T-cell (primary cell): ENCODE measurements around the gene SLC39A11. TPM values are rescaled to one million over a fixed set of nuclear protein-coding genes. Genes with fewer than 3 reads are reported as not detected.

Experiments
- ATAC-seq, 4 experiments: fragments of 200-7000 bp in 3 of 4; fragments of 150-1000 bp in 1 of 4; cut with Tn5 transposase; replicated peaks in 1 of 4; 1 replicate in 3 of 4; 2 replicates in 1 of 4; pipeline ENCODE4 v1.10.0; 2021; ENCODE audit warnings: moderate library complexity in 3 of 4, mild to moderate bottlenecking in 2 of 4, moderate number of reproducible peaks in 1 of 4
- CTCF ChIA-PET, 2 donors: fragments of 300-600 bp; sonication (Branson Sonifier 250); formaldehyde crosslinking; loops; one replicate each; lab custom pipeline; 2022; ENCODE audit warnings: antibody characterized with exemption in 2 of 2; lab: Charles Lee
- POLR2A ChIA-PET, 2 donors: fragments of 300-600 bp; sonication (Branson Sonifier 250); formaldehyde crosslinking; loops; one replicate each; lab custom pipeline; 2022; ENCODE audit warnings: antibody characterized with exemption in 2 of 2; lab: Charles Lee
- DNase-seq, 35 experiments: peaks; one replicate each; pipeline versions ENCODE4 v3.0.0 to v3.0.0-alpha.2; 2013 to 2023
- H3K27ac ChIP-seq: one replicate; pipeline ENCODE4 v1.5.1; 2013; ENCODE audit warnings: low read length
- H3K27me3 ChIP-seq, 2 experiments: replicated peaks in 1 of 2; 1 replicate in 1 of 2; 2 replicates in 1 of 2; pipeline versions ENCODE4 v1.6.1 to v1.7.0; 2013; ENCODE audit warnings: low read length in 1 of 2, mixed read lengths in 1 of 2; ENCODE audit not compliant: control insufficient read depth in 2 of 2, insufficient read depth in 2 of 2; ENCODE audit errors: extremely low read depth in 1 of 2
- H3K36me3 ChIP-seq, 2 donors: 1 replicate in 1 of 2; 2 replicates in 1 of 2; pipeline versions ENCODE4 v1.6.1 to v1.7.0; 2013; ENCODE audit warnings: low read length in 1 of 2; ENCODE audit not compliant: control insufficient read depth in 2 of 2, insufficient read depth in 1 of 2; ENCODE audit errors: extremely low read depth in 1 of 2
- H3K4me1 ChIP-seq, 2 experiments: 1 replicate in 1 of 2; 2 replicates in 1 of 2; pipeline versions ENCODE4 v1.6.1 to v1.7.0; 2013; ENCODE audit warnings: low read length in 2 of 2, mixed read lengths in 1 of 2; ENCODE audit not compliant: insufficient read depth in 2 of 2, control insufficient read depth in 1 of 2; ENCODE audit errors: extremely low read depth in 1 of 2
- H3K4me3 ChIP-seq, 2 donors: 1 replicate in 1 of 2; 2 replicates in 1 of 2; pipeline versions ENCODE4 v1.5.1 to v1.7.0; 2013; ENCODE audit warnings: mild to moderate bottlenecking in 2 of 2, low read length in 1 of 2, moderate library complexity in 1 of 2; ENCODE audit not compliant: control insufficient read depth in 1 of 2; ENCODE audit errors: extremely low read depth in 1 of 2
- H3K9me3 ChIP-seq: 2 replicates; pipeline ENCODE4 v1.7.0; 2013
- H3K27ac Mint-ChIP-seq, 2 donors: one replicate each; pipeline ENCODE4 v1.8.0; 2020 to 2021; ENCODE audit warnings: mild to moderate bottlenecking in 2 of 2, mixed read lengths in 2 of 2
- H3K27me3 Mint-ChIP-seq, 2 donors: one replicate each; pipeline ENCODE4 v1.8.0; 2021 to 2022; ENCODE audit warnings: mixed read lengths in 2 of 2
- H3K36me3 Mint-ChIP-seq: one replicate; pipeline ENCODE4 v1.8.0; 2021; ENCODE audit warnings: mixed read lengths
- H3K4me1 Mint-ChIP-seq, 3 donors: one replicate each; pipeline ENCODE4 v1.8.0; 2020 to 2022; ENCODE audit warnings: mixed read lengths in 3 of 3, mild to moderate bottlenecking in 1 of 3
- H3K4me3 Mint-ChIP-seq, 3 donors: one replicate each; pipeline ENCODE4 v1.8.0; 2020 to 2022; ENCODE audit warnings: mild to moderate bottlenecking in 3 of 3, mixed read lengths in 3 of 3, moderate library complexity in 3 of 3
- H3K9me3 Mint-ChIP-seq, 3 donors: one replicate each; pipeline ENCODE4 v1.8.0; 2020 to 2022; ENCODE audit warnings: mixed read lengths in 3 of 3
- whole genome bisulfite sequencing: methylation state at CpG from one replicate; pipeline ENCODE4 v1.1.5; 2013; ENCODE audit warnings: missing lambda C conversion rate; ENCODE audit not compliant: insufficient coverage; 5-methylcytosine and 5-hydroxymethylcytosine counted together
- total RNA-seq, 35 experiments: library from RNA in 6 of 35; stranded (reverse) in 6 of 35; fragments of 120-200 nt in 1 of 35; gene quantifications; one replicate each; pipeline versions ENCODE4 v1.2.1 to v1.2.4 and lab custom pipeline; 2013 to 2026

Gene SLC39A11, protein sequence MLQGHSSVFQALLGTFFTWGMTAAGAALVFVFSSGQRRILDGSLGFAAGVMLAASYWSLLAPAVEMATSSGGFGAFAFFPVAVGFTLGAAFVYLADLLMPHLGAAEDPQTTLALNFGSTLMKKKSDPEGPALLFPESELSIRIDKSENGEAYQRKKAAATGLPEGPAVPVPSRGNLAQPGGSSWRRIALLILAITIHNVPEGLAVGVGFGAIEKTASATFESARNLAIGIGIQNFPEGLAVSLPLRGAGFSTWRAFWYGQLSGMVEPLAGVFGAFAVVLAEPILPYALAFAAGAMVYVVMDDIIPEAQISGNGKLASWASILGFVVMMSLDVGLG
- 10 to 100 TPM; 18.6 to 27.1 (median 23.4) TPM for total RNA-seq
- total RNA-seq (2013), result 15.7 TPM
- 2.3 to 27.7 (median 10.7) reads per million in 29 experiments for total RNA-seq (lab: John Stamatoyannopoulos, UW)

DNA sequence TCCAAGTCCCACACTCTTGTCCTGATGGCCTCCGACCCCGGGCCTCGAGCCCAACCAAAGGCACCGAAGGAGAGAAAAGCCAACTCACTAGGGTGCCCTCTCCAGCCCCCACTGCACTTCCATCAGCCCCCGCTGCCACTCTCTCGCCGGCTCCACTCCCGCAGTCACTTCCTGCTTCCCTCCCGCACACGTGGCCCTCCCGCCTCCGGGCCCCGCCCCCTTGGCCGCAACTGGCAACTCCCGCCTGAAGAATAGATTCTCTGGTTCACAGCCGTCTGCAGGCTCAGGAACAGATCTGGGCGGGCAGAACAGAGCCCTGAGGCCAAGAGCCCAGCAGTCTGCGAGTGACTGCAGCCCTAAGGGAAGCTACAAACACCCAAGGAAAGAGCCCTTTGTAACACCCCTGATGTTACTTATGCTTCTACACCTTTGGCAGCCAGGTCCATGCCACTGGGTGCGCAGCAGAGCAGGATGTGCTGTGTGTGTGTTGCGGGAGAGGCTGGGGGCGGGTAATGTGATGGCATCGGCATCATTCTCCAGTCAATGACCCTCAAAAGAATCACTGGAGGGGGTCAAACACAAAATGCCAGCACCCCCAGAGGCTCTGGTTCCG is at the start of gene SLC39A11:
TSS of gene SLC39A11 (minus strand) at position 166 of the 613 bp plus-strand sequence. CDS start 3,924 bp downstream, outside the sequence.
- Mint-ChIP-seq H3K4me1 (peaks cover 34 to 37% (median 36%) of the 10 kb centered on the region in 3 donors), H3K27ac (peak within 1 kb of the TSS; percentile 90 to 95), H3K36me3 (peaks cover 8% of the 10 kb centered on the region), H3K4me3 (peak within 1 kb of the TSS; percentile 92 to 98 (median 95)), H3K27me3 (peaks cover 6 to 11% of the 10 kb centered on the region in 2 donors), H3K9me3 (no peaks in the 10 kb centered on the region)
- Histone ChIP-seq H3K27me3 (peaks cover 0 to 17% of the 10 kb centered on the region in 2 experiments), H3K27ac (peak within 1 kb of the TSS; percentile 58), H3K36me3 (peaks cover 0 to 5% of the 10 kb centered on the region in 2 donors), H3K9me3 (no peaks in the 10 kb centered on the region), H3K4me1 (peaks cover 4 to 27% of the 10 kb centered on the region in 2 experiments), H3K4me3 (peak within 1 kb of the TSS; percentile 60 to 68)
- WGBS, result under 1% methylated on average over 17 of the region's 23 CpGs
- POLR2A ChIA-PET, result no interaction called here
- CTCF ChIA-PET, result interaction anchor here in 1 of 2 donors (0.6 to 1.0 kb wide), 3 partner anchors 174 to 368 kb away, joined by 5 to 7 read pairs (median 6); no protein-coding TSS in a partner anchor
- peak; percentile 96 to 98 (median 96) for ATAC-seq
- DNase-seq, result peak; percentile 77 to 93 (median 86)

DNA sequence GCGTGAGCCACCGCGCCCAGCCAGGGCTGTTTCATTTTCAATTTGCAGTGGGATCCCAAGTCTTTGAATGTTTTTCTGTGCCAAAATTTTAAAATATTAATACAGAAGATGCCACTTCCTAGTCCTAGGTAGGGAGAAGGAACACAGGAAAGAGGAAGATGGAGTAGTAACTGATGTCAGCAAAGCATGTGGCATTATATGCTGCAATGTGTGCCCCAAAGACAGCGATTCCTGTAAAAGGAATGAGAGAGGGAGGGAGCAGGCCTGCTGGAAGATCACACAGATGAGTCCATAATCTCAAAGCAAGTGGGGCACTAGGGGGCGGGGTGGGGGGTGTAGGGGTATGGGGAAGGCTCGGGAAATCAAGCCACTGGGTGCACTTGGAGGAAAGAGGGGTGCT is 48.9 kb upstream of the SLC39A11 start:
- Histone ChIP-seq H3K4me1 (peaks cover 7 to 11% of the 10 kb centered on the region in 2 experiments), H3K27me3 (peaks cover 0 to 5% of the 10 kb centered on the region in 2 experiments), H3K27ac (no peak overlapping the region), H3K36me3 (no peaks in the 10 kb centered on the region), H3K4me3 (no peak overlapping the region), H3K9me3 (no peaks in the 10 kb centered on the region)
- ChIA-PET CTCF (no interaction called here), POLR2A (no interaction called here)
- Mint-ChIP-seq H3K27me3 (peaks cover 0 to 4% of the 10 kb centered on the region in 2 donors), H3K27ac (no peak overlapping the region), H3K4me3 (no peak overlapping the region), H3K9me3 (peaks cover 6 to 17% (median 7%) of the 10 kb centered on the region in 3 donors), H3K36me3 (peaks cover 5% of the 10 kb centered on the region), H3K4me1 (peaks cover 15 to 19% (median 16%) of the 10 kb centered on the region in 3 donors)
- 83% methylated on average over 1 of the region's 6 CpGs for WGBS
- no peak for DNase-seq
- no peak for ATAC-seq

DNA sequence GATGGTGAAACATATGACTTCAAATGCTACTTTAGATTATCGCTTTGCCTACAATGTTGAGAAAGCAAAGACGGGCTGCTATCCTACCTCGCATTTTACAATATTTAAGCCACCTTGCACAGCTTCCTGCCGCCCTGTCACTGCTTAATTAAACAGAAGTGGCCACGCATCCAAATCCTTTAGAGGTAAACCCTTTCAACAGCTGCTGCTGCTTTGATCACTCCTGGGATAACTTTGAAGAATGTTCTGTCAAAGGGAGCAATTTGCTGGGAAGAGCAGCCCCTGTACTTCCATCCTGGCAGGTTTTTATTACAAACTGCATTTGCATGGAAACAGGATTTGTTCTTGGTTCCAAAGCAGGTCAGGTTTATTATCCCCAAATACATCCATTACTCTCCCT is 48.1 kb upstream of the SLC39A11 start:
- Mint-ChIP-seq H3K27ac (no peak overlapping the region), H3K4me3 (no peak overlapping the region), H3K36me3 (peaks cover 5% of the 10 kb centered on the region), H3K4me1 (peaks cover 15 to 19% (median 16%) of the 10 kb centered on the region in 3 donors), H3K27me3 (peaks cover 0 to 4% of the 10 kb centered on the region in 2 donors), H3K9me3 (peaks cover 2 to 12% (median 2%) of the 10 kb centered on the region in 3 donors)
- 89% methylated on average over 2 of the region's 5 CpGs for WGBS
- Histone ChIP-seq H3K4me1 (peaks cover 7 to 11% of the 10 kb centered on the region in 2 experiments), H3K36me3 (no peaks in the 10 kb centered on the region), H3K27me3 (peaks cover 0 to 5% of the 10 kb centered on the region in 2 experiments), H3K9me3 (no peaks in the 10 kb centered on the region), H3K27ac (no peak overlapping the region), H3K4me3 (no peak overlapping the region)
- ATAC-seq (no peak), DNase-seq (no peak)
- ChIA-PET CTCF (no interaction called here), POLR2A (no interaction called here)

DNA sequence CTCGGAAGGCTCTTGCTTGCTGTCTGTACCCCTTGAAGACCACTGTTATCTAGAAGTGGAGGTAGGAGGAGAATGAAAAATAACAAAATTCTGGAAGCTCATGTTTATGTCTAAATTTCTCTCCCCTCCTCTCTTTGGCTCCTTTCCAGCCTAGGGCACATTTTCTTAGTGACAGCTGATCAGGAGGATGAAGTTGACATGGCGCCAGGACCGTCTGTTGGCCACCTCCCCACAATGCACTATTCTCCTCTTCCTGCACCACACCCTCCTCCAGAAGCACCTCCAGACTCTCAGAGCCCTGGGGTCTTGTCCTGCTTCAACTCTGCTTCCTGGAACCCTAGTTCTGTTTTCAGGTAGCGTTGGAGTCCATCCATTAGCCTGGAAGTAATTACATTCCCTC is 46.8 kb upstream of the SLC39A11 start:
- 60% methylated on average over 1 of the region's 4 CpGs for whole genome bisulfite sequencing
- ChIA-PET POLR2A (no interaction called here), CTCF (no interaction called here)
- Mint-ChIP-seq H3K36me3 (peaks cover 4% of the 10 kb centered on the region), H3K27me3 (peaks cover 0 to 4% of the 10 kb centered on the region in 2 donors), H3K27ac (no peak overlapping the region), H3K4me1 (peaks cover 15 to 19% (median 16%) of the 10 kb centered on the region in 3 donors), H3K9me3 (no peaks in the 10 kb centered on the region), H3K4me3 (no peak overlapping the region)
- no peak overlapping the region for H3K27ac ChIP-seq
- H3K27me3 ChIP-seq, result peaks cover 0 to 3% of the 10 kb centered on the region in 2 experiments
- DNase-seq (no peak), ATAC-seq (no peak)
- H3K4me3 ChIP-seq, result no peak overlapping the region
- H3K4me1 ChIP-seq, result peaks cover 7 to 11% of the 10 kb centered on the region in 2 experiments
- H3K36me3 ChIP-seq, result no peaks in the 10 kb centered on the region
- no peaks in the 10 kb centered on the region for H3K9me3 ChIP-seq

DNA sequence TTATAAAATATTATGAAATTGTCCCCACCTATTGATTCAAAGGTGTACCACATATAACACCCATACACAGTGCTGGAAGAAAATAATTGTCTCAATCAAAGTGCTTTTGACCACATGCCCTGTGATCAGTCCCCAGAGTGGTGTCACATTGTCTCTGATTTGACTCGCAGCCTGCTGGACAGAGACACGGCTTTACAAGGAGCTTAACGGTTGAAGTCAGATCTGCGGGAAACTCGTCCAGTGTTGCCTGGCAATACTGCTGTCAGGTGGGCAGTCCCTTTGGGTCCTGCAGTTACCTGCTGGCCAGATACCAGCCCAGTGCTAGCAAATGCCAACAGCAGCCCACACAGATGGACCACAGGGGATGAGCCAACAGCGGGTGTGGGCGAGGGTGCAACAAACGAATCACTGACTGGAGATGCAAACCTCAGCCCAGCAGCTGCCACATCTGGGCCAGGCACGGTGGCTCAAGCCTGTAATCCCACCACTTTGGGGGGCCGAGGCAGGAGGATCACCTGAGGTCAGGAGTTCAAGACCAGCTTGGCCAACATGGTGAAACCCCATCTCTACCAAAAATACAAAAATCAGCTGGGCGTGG is 46.2 kb upstream of the SLC39A11 start:
- Mint-ChIP-seq H3K4me3 (no peak overlapping the region), H3K27me3 (peaks cover 0 to 4% of the 10 kb centered on the region in 2 donors), H3K9me3 (no peaks in the 10 kb centered on the region), H3K4me1 (peaks cover 10 to 14% (median 11%) of the 10 kb centered on the region in 3 donors), H3K36me3 (no peaks in the 10 kb centered on the region), H3K27ac (no peak overlapping the region)
- Histone ChIP-seq H3K27me3 (peaks cover 0 to 3% of the 10 kb centered on the region in 2 experiments), H3K36me3 (no peaks in the 10 kb centered on the region), H3K27ac (no peak overlapping the region), H3K4me1 (peaks cover 7 to 8% of the 10 kb centered on the region in 2 experiments), H3K9me3 (no peaks in the 10 kb centered on the region), H3K4me3 (no peak overlapping the region)
- no peak for DNase-seq
- 89% methylated on average over 9 of the region's 11 CpGs for WGBS
- CTCF ChIA-PET, result no interaction called here
- ATAC-seq, result no peak
- POLR2A ChIA-PET, result no interaction called here

DNA sequence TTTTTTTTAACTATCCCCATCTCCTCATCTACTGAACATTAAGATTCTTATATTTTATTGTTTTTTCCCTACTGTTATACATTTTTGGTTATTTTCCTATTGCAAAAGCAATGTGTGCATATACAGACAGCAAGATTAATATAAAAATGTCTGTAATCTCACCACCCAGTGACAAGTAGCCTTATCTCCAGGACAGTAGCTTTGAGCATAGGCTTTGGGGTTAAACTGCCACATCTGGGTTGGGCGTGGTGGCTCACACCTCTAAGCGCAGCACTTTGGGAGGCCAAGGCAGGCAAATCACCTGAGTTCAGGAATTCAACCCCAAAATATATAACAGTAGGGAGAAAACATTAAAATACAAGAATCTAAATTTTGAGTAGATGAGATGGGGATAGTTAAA is 44.9 kb upstream of the SLC39A11 start:
- ChIA-PET CTCF (no interaction called here), POLR2A (no interaction called here)
- H3K36me3 ChIP-seq, result no peaks in the 10 kb centered on the region
- peaks cover 0 to 4% of the 10 kb centered on the region in 2 donors for H3K27me3 Mint-ChIP-seq
- no peaks in the 10 kb centered on the region for H3K9me3 Mint-ChIP-seq
- H3K27me3 ChIP-seq, result peaks cover 0 to 6% of the 10 kb centered on the region in 2 experiments
- no peaks in the 10 kb centered on the region for H3K36me3 Mint-ChIP-seq
- H3K4me1 ChIP-seq, result no peaks in the 10 kb centered on the region
- H3K4me3 ChIP-seq, result no peak overlapping the region
- no CpG with 5 or more reads among the region's 2 CpGs for WGBS
- no peak overlapping the region for H3K27ac ChIP-seq
- DNase-seq (no peak), ATAC-seq (no peak)
- H3K4me3 Mint-ChIP-seq, result no peak overlapping the region
- no peaks in the 10 kb centered on the region for H3K9me3 ChIP-seq
- peaks cover 0 to 3% (median 0%) of the 10 kb centered on the region in 3 donors for H3K4me1 Mint-ChIP-seq
- no peak overlapping the region for H3K27ac Mint-ChIP-seq
